ENCODE results near the gene CAMK2D.

The CAMK2D gene

DNA sequence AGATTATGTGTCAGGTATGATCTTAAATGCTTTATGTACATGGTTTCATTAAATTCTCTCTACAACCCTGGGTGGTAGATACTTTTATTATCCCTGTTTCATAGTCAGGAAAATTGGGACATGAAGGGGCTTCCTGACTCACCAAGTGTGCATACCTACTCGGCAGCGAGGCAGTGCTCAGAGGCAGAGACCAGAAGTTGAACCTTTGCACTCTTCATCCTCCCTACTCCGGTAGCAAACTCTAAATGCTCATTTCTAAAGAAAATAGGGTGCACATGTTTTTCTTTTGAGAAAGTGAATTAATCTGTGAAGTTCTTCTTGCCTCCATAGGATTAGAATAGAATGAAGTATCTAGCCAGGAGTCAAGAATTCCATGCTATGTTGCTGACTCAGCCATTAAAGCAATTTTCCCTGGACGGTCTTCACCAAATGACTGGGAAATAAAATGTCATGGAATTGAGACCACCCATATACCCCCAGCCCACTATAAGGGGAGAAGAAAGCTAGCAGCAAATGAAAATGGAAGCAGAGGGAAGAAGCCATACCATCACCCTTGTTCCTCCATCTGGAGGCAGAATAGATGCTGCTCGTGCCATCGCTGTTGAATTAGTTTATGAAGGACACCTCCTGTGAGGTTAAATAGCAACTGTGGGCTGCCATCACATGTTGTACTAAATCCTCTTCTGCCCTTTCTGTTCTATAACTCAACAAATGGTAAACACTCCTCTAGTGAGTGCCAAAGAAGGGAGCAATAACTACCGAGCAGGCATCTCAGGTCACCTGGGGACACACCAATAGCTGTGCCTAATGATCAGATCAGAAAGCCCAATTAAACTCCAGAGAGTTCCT is 355.4 kb downstream of the CAMK2D start:
- Histone ChIP-seq H3K4me3 (ENCODE audit: low read depth, low read length) (no peak overlapping the region), H3K27ac (peak overlapping the region; percentile 46), H3K27me3 (ENCODE audit: insufficient read depth, low read depth, severe bottlenecking) (no peaks in the 10 kb centered on the region), H3K9me3 (ENCODE audit: severe bottlenecking) (no peaks in the 10 kb centered on the region), H3K36me3 (no peaks in the 10 kb centered on the region)
- TF ChIP-seq, protein P1, sequence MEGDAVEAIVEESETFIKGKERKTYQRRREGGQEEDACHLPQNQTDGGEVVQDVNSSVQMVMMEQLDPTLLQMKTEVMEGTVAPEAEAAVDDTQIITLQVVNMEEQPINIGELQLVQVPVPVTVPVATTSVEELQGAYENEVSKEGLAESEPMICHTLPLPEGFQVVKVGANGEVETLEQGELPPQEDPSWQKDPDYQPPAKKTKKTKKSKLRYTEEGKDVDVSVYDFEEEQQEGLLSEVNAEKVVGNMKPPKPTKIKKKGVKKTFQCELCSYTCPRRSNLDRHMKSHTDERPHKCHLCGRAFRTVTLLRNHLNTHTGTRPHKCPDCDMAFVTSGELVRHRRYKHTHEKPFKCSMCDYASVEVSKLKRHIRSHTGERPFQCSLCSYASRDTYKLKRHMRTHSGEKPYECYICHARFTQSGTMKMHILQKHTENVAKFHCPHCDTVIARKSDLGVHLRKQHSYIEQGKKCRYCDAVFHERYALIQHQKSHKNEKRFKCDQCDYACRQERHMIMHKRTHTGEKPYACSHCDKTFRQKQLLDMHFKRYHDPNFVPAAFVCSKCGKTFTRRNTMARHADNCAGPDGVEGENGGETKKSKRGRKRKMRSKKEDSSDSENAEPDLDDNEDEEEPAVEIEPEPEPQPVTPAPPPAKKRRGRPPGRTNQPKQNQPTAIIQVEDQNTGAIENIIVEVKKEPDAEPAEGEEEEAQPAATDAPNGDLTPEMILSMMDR (IDR thresholded peaks at IDR 0.05; ENCODE audit: low read depth, low read length), result no peak
- DNase-seq, result no peak

DNA sequence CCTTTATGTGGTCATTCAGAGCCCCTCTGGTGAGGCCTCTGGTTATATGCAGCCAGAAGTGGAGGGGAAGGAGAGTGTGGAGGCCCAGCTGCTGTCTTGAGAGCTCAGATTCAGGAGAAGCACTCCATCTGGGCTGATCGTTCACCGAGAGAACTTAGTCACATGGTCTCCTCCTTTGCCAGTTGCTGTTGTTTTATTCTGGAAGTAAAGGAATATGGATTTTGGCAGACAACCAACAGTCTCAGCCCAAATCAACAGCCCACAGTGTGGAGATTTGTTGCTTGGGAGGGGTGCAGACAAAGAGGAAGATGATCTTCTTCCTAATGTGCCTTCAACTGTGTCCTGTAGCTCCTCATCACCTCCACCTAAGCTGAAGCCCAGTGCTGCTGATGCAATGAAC is 356.7 kb downstream of the CAMK2D start:
- peak overlapping the region; percentile 65 for H3K27ac ChIP-seq

DNA sequence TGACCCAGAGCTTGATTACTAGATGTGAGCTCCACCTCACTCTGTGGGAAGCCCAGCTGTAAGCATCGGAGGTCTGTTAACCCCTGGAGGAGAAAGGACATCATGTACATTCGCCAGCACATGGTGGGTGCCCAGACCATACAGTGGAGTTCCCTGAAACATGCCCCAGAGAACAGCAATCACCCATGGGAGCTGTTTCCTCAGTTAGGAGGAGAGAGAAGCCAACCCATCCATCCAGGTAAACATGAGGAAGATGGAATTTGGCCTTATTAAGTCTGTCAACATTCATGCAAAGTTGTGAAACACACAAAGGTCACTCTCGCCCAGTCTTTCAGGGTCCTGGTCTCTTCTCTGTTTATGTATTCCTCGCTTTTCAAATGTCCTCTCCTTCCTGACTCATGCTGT is 357.4 kb downstream of the CAMK2D start:
- Histone ChIP-seq H3K27ac (no peak overlapping the region), H3K4me3 (ENCODE audit: low read depth, low read length) (no peak overlapping the region), H3K9me3 (ENCODE audit: severe bottlenecking) (no peaks in the 10 kb centered on the region), H3K27me3 (ENCODE audit: insufficient read depth, low read depth, severe bottlenecking) (no peaks in the 10 kb centered on the region), H3K36me3 (no peaks in the 10 kb centered on the region)
- TF ChIP-seq, protein P1 (IDR thresholded peaks at IDR 0.05; ENCODE audit: low read depth, low read length), result no peak
- DNase-seq, result no peak

More for the DNA sequence above, 356.7 kb downstream of the CAMK2D start:
- no peak for DNase-seq
- no peaks in the 10 kb centered on the region for H3K36me3 ChIP-seq
- TF ChIP-seq, protein P1 (IDR thresholded peaks at IDR 0.05; ENCODE audit: low read depth, low read length), result no peak
- no peak overlapping the region for H3K4me3 ChIP-seq (ENCODE audit: low read depth, low read length)
- H3K27me3 ChIP-seq (ENCODE audit: insufficient read depth, low read depth, severe bottlenecking), result no peaks in the 10 kb centered on the region
- H3K9me3 ChIP-seq (ENCODE audit: severe bottlenecking), result no peaks in the 10 kb centered on the region

All from WERI-Rb-1 (cell line).